ENCODE measurements around the gene BMPER.

The BMPER gene

GRCh38 chr7:34117573-34117972 lies 212.2 kb downstream of the BMPER start:
- Histone ChIP-seq H4K20me1 (ENCODE audit: low read depth, low read length) (no peaks in the 10 kb centered on the region), H3K79me2 (ENCODE audit: insufficient read depth, low read length) (no peaks in the 10 kb centered on the region), H3K27ac (ENCODE audit: low read depth, low read length) (no peak overlapping the region), H3K4me2 (ENCODE audit: low read depth, low read length, poor library complexity, severe bottlenecking) (no peak overlapping the region), H3K9me2 (replicated peaks; ENCODE audit: insufficient read depth, low read length) (no peaks in the 10 kb centered on the region), H3K36me3 (ENCODE audit: low read length) (no peaks in the 10 kb centered on the region), H2AFZ (ENCODE audit: low read depth, low read length, severe bottlenecking) (no peak overlapping the region), H3K9me3 (ENCODE audit: insufficient read depth, low read length) (no peaks in the 10 kb centered on the region), H3F3A (ENCODE audit: insufficient read depth) (no peaks in the 10 kb centered on the region), H3K4me3 (ENCODE audit: insufficient read depth, low read length, poor library complexity, severe bottlenecking) (no peak overlapping the region), H3K9ac (ENCODE audit: low read length) (no peak overlapping the region), H3K27me3 (ENCODE audit: low read length) (no peaks in the 10 kb centered on the region)
- TF ChIP-seq EZH2phosphoT487 (conservative IDR thresholded peaks at IDR 0.05; ENCODE audit: low read length) = no peak
- TF ChIP-seq CTCF (IDR thresholded peaks at IDR 0.05; ENCODE audit: insufficient read depth, low read length, poor library complexity, severe bottlenecking) = no peak

- no peak overlapping the region for H3K4me3 ChIP-seq (ENCODE audit: insufficient read depth, low read length, poor library complexity, severe bottlenecking)
- H3K9me2 ChIP-seq (replicated peaks; ENCODE audit: insufficient read depth, low read length) = no peaks in the 10 kb centered on the region
- H2AFZ ChIP-seq (ENCODE audit: low read depth, low read length, severe bottlenecking) = no peak overlapping the region
- no peaks in the 10 kb centered on the region for H3K36me3 ChIP-seq (ENCODE audit: low read length)
- no peaks in the 10 kb centered on the region for H3K27me3 ChIP-seq (ENCODE audit: low read length)
- H3K4me2 ChIP-seq (ENCODE audit: low read depth, low read length, poor library complexity, severe bottlenecking) = no peak overlapping the region
- TF ChIP-seq CTCF (IDR thresholded peaks at IDR 0.05; ENCODE audit: insufficient read depth, low read length, poor library complexity, severe bottlenecking) = no peak
- TF ChIP-seq EZH2phosphoT487 (conservative IDR thresholded peaks at IDR 0.05; ENCODE audit: low read length) = no peak
- no peaks in the 10 kb centered on the region for H3K79me2 ChIP-seq (ENCODE audit: insufficient read depth, low read length)
- no peak overlapping the region for H3K27ac ChIP-seq (ENCODE audit: low read depth, low read length)
- no peaks in the 10 kb centered on the region for H4K20me1 ChIP-seq (ENCODE audit: low read depth, low read length)
- no peaks in the 10 kb centered on the region for H3K9me3 ChIP-seq (ENCODE audit: insufficient read depth, low read length)
- no peak overlapping the region for H3K9ac ChIP-seq (ENCODE audit: low read length)
- no peaks in the 10 kb centered on the region for H3F3A ChIP-seq (ENCODE audit: insufficient read depth)
Measured at GRCh38 chr7:34121366-34121765, 216.0 kb downstream of the BMPER start.

GRCh38 chr7:34123316-34123715 lies 218.0 kb downstream of the BMPER start:
- no peaks in the 10 kb centered on the region for H3K36me3 ChIP-seq (ENCODE audit: low read length)
- H3K79me2 ChIP-seq (ENCODE audit: insufficient read depth, low read length) = no peaks in the 10 kb centered on the region
- H3K4me2 ChIP-seq (ENCODE audit: low read depth, low read length, poor library complexity, severe bottlenecking) = no peak overlapping the region
- no peaks in the 10 kb centered on the region for H3K9me2 ChIP-seq (replicated peaks; ENCODE audit: insufficient read depth, low read length)
- no peak overlapping the region for H2AFZ ChIP-seq (ENCODE audit: low read depth, low read length, severe bottlenecking)
- no peak overlapping the region for H3K9ac ChIP-seq (ENCODE audit: low read length)
- H4K20me1 ChIP-seq (ENCODE audit: low read depth, low read length) = no peaks in the 10 kb centered on the region
- H3F3A ChIP-seq (ENCODE audit: insufficient read depth) = no peaks in the 10 kb centered on the region
- no peak overlapping the region for H3K27ac ChIP-seq (ENCODE audit: low read depth, low read length)
- no peak overlapping the region for H3K4me3 ChIP-seq (ENCODE audit: insufficient read depth, low read length, poor library complexity, severe bottlenecking)
- no peaks in the 10 kb centered on the region for H3K27me3 ChIP-seq (ENCODE audit: low read length)
- TF ChIP-seq EZH2phosphoT487 (conservative IDR thresholded peaks at IDR 0.05; ENCODE audit: low read length) = no peak
- no peak for TF ChIP-seq CTCF (IDR thresholded peaks at IDR 0.05; ENCODE audit: insufficient read depth, low read length, poor library complexity, severe bottlenecking)
- no peaks in the 10 kb centered on the region for H3K9me3 ChIP-seq (ENCODE audit: insufficient read depth, low read length)
